Activated naive CD4-positive, alpha-beta T cell treated with anti-CD3 and anti-CD28 coated beads for 36 hours (primary cell): Measurements from ENCODE around the gene RNASEH1. TPM values are rescaled to one million over a fixed set of nuclear protein-coding genes. Genes with fewer than 3 reads are reported as not detected.

Experiments
- CTCF ChIA-PET: fragments of 350-600 bp; sonication (Branson Sonifier 250); formaldehyde crosslinking; loops from one replicate; lab custom pipeline; 2021; ENCODE audit warnings: antibody characterized with exemption; lab: Charles Lee
- DNase-seq: peaks from one replicate; pipeline ENCODE4 v3.0.0-alpha.2; 2020
- H3K27ac Mint-ChIP-seq: one replicate; pipeline ENCODE4 v1.8.0; 2021; ENCODE audit warnings: mild to moderate bottlenecking, mixed read lengths
- H3K27me3 Mint-ChIP-seq: one replicate; pipeline ENCODE4 v1.8.0; 2021; ENCODE audit warnings: low read depth, mixed read lengths
- H3K36me3 Mint-ChIP-seq: one replicate; pipeline ENCODE4 v1.8.0; 2021; ENCODE audit warnings: low read depth, mixed read lengths
- H3K4me1 Mint-ChIP-seq: one replicate; pipeline ENCODE4 v1.8.0; 2021; ENCODE audit warnings: low read depth, mixed read lengths
- H3K4me3 Mint-ChIP-seq: one replicate; pipeline ENCODE4 v1.8.0; 2021; ENCODE audit warnings: mild to moderate bottlenecking, moderate library complexity, mixed read lengths
- H3K9me3 Mint-ChIP-seq: one replicate; pipeline ENCODE4 v1.8.0; 2021; ENCODE audit warnings: mixed read lengths
- intact Hi-C: fragments of 100-400 bp; cut with micrococcal nuclease; formaldehyde crosslinking; loops from one replicate; pipeline ENCODE4 v1.15.1; 2023
- total RNA-seq, 2 experiments: library from RNA; stranded (reverse); gene quantifications; one replicate each; pipeline ENCODE4 v1.2.3, GENCODE V29; 2021

Gene RNASEH1
- 10 to 100 TPM; 23.0 to 24.0 TPM for total RNA-seq

GRCh38 chr2:3558205-3559014 is at the start of gene RNASEH1:
Gene RNASEH1 (minus strand): TSS chr2:3558333. CDS start chr2:3558260, 73 bp downstream.
- H3K9me3 Mint-ChIP-seq: no peaks in the 10 kb centered on the region
- intact Hi-C loops: loop anchor here (1.0 to 2.0 kb wide), 9 partner anchors 17 to 912 kb away; partner anchors contain the start of genes ADI1, EIPR1 and RPS7
- H3K4me3 Mint-ChIP-seq: peak within 1 kb of the TSS; percentile 84
- peaks cover 36% of the 10 kb centered on the region for H3K4me1 Mint-ChIP-seq
- peak; percentile 99 for DNase-seq
- peak within 1 kb of the TSS; percentile 90 for H3K27ac Mint-ChIP-seq
- H3K36me3 Mint-ChIP-seq: peaks cover 38% of the 10 kb centered on the region
- H3K27me3 Mint-ChIP-seq: no peaks in the 10 kb centered on the region
- CTCF ChIA-PET: interaction anchor here (0.7 to 1.4 kb wide), 4 partner anchors 17 to 144 kb away, joined by 3 to 8 read pairs (median 4); no protein-coding TSS in a partner anchor

GRCh38 chr2:3606370-3607201 is 48.5 kb upstream of the RNASEH1 start:
- Mint-ChIP-seq H3K9me3 (no peaks in the 10 kb centered on the region), H3K27ac (no peak overlapping the region), H3K4me1 (peaks cover 18% of the 10 kb centered on the region), H3K36me3 (no peaks in the 10 kb centered on the region), H3K4me3 (no peak overlapping the region), H3K27me3 (no peaks in the 10 kb centered on the region)
- CTCF ChIA-PET: no interaction called here
- DNase-seq: no peak
- intact Hi-C loops: no loop called here

GRCh38 chr2:3606028-3606369 is 47.9 kb upstream of the RNASEH1 start:
- CTCF ChIA-PET: no interaction called here
- intact Hi-C loops: no loop called here
- Mint-ChIP-seq H3K4me1 (peaks cover 18% of the 10 kb centered on the region), H3K27ac (peak overlapping the region; percentile 84), H3K27me3 (no peaks in the 10 kb centered on the region), H3K4me3 (peak overlapping the region; percentile 68), H3K9me3 (no peaks in the 10 kb centered on the region), H3K36me3 (no peaks in the 10 kb centered on the region)
- DNase-seq: no peak

DNA sequence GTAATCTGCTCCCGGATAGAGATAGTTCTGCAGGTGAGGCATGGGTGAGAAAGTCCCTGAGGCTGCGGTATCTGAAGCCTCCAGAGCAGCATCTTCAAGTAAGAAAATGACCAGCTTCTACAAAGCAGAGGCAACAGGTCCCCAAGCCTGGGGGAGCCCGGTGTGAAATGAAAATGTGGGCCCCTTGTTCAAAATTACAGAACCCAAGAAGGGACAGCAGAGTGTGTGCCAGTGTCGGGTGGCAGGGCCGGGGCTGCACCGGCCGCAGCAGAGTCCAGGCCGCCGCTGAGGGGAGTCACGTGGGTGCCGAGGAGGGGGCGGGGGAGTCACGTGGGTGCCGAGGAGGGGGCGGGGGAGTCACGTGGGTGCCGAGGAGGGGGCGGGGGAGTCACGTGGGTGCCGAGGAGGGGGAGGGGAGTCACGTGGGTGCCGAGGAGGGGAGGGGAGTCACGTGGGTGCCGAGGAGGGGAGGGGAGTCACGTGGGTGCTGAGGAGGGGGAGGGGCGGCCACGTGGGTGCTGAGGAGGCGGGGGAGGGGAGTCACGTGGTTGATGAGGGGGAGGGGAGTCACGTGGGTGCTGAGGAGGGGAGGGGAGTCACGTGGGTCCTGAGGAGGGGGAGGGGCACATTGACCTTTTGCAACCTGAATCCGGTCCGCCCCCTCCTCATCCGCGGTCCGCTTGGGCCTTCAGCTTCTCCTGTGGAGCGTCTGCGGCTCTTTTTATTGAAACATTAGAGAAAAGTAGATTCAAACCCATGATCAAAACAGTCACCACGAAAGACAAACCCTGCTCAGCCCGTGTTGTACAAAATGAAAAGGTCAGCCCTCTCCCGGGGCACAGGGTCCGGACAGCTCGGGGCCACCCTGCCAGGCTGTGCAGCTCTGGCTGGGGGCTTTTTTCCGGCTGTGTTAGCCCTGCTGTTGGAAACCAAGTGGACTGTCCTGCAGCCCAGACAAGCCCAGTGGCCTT is 47.1 kb upstream of the RNASEH1 start:
- Mint-ChIP-seq H3K9me3 (no peaks in the 10 kb centered on the region), H3K4me1 (peaks cover 18% of the 10 kb centered on the region), H3K27me3 (no peaks in the 10 kb centered on the region), H3K4me3 (peak overlapping the region; percentile 68), H3K27ac (peak overlapping the region; percentile 84), H3K36me3 (no peaks in the 10 kb centered on the region)
- peak; percentile 77 for DNase-seq
- CTCF ChIA-PET: interaction anchor here (0.7 kb wide), 2 partner anchors 93 to 690 kb away, joined by 3 read pairs; no protein-coding TSS in a partner anchor
- intact Hi-C loops: loop anchor here (1.0 to 2.0 kb wide), 3 partner anchors 30 to 86 kb away; partner anchors contain the start of genes ADI1, RNASEH1 and RPS7

DNA sequence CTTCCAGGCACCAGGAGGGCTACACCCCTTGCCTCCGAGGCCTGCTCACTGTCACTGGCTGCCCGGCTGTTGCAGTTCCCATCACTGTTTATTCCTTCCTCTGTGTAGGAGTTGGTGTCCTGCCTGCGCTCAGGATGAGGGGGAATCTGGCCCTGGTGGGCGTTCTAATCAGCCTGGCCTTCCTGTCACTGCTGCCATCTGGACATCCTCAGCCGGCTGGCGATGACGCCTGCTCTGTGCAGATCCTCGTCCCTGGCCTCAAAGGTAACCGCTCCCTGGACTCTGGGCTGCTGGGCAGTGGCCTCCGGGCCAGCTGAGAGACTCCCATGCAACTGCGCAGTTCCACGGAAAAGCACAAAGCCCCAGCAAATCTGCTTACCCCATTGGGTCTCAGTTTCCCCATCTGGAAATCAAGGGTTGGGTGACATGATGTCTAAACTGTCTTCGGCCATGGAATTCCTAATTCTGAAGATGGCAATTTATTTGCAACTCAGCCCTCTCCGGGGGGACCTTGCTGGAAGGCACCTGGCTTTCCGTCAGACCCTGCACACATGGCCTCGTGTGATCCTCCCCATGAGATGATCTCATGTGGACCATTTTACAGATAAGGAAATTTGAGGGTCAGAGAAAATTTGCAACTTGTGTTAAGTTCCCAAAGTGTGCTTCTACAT is 46.2 kb upstream of the RNASEH1 start:
- DNase-seq: no peak
- no peaks in the 10 kb centered on the region for H3K9me3 Mint-ChIP-seq
- intact Hi-C loops: loop anchor here (2.0 kb wide), 1 partner anchor 86 kb away; the partner anchor contains the start of gene ADI1
- no peaks in the 10 kb centered on the region for H3K27me3 Mint-ChIP-seq
- no peaks in the 10 kb centered on the region for H3K36me3 Mint-ChIP-seq
- CTCF ChIA-PET: interaction anchor here (0.7 kb wide), 2 partner anchors 92 to 689 kb away, joined by 3 read pairs; no protein-coding TSS in a partner anchor
- H3K27ac Mint-ChIP-seq: no peak overlapping the region
- H3K4me1 Mint-ChIP-seq: peaks cover 18% of the 10 kb centered on the region
- no peak overlapping the region for H3K4me3 Mint-ChIP-seq

- H3K27me3 Mint-ChIP-seq: no peaks in the 10 kb centered on the region
- intact Hi-C loops: loop anchor here (2.0 kb wide), 1 partner anchor 85 kb away; the partner anchor contains the start of gene ADI1
- no peaks in the 10 kb centered on the region for H3K36me3 Mint-ChIP-seq
- no peak overlapping the region for H3K27ac Mint-ChIP-seq
- CTCF ChIA-PET: no interaction called here
- H3K4me3 Mint-ChIP-seq: no peak overlapping the region
- peaks cover 13% of the 10 kb centered on the region for H3K4me1 Mint-ChIP-seq
- H3K9me3 Mint-ChIP-seq: no peaks in the 10 kb centered on the region
- no peak for DNase-seq
Measured at GRCh38 chr2:3603536-3604206, 45.5 kb upstream of the RNASEH1 start.

- intact Hi-C loops: no loop called here
- H3K36me3 Mint-ChIP-seq: no peaks in the 10 kb centered on the region
- CTCF ChIA-PET: no interaction called here
Measured at GRCh38 chr2:3602553-3603339, 44.6 kb upstream of the RNASEH1 start.

DNA sequence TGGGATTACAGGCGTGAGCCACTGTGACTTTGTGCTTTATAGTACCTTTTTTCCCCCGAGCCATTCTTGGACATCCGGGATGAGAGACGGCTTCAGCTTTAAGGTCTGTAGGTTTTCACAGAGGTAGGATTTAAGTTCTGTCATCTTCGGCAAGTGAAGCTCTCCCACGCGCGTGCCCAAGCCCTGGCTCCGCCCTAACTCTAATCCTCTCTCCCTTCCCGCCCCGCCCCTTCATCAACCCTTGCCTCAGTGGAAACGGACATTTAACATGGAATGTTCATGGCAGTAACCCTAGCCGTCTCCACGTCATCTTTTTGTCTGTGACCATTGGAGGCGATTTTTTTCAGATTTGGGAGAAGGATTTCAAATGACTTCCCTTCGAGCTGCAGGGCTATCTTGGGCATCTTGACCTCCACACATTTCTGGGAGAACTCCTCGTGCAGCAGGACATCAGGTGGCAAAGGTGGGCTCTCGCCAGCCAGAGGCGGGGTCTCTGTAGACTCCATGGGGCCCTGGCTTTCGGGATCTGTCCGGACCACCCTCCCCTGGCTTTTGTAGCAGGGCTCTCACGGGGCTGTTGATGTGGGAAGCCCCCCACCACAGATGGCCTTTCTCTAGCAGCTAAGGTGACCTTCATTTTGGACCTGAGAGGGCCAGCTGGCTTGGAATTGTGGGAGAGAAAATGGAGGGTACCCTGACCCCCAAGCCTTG is 43.6 kb upstream of the RNASEH1 start:
- Mint-ChIP-seq H3K36me3 (no peaks in the 10 kb centered on the region), H3K9me3 (no peaks in the 10 kb centered on the region), H3K27me3 (no peaks in the 10 kb centered on the region), H3K4me3 (no peak overlapping the region), H3K4me1 (peaks cover 24% of the 10 kb centered on the region), H3K27ac (no peak overlapping the region)
- no peak for DNase-seq
- CTCF ChIA-PET: no interaction called here
- intact Hi-C loops: no loop called here

More at GRCh38 chr2:3602553-3603339, 44.6 kb upstream of the RNASEH1 start:
- H3K27me3 Mint-ChIP-seq: no peaks in the 10 kb centered on the region
- H3K27ac Mint-ChIP-seq: no peak overlapping the region
- no peak overlapping the region for H3K4me3 Mint-ChIP-seq
- H3K4me1 Mint-ChIP-seq: peaks cover 14% of the 10 kb centered on the region
- no peaks in the 10 kb centered on the region for H3K9me3 Mint-ChIP-seq
- DNase-seq: no peak

GRCh38 chr2:3600256-3600855 is 42.2 kb upstream of the RNASEH1 start:
- DNase-seq: no peak
- H3K27me3 Mint-ChIP-seq: peaks cover 1% of the 10 kb centered on the region
- H3K4me1 Mint-ChIP-seq: peaks cover 29% of the 10 kb centered on the region
- intact Hi-C loops: no loop called here
- CTCF ChIA-PET: no interaction called here
- H3K27ac Mint-ChIP-seq: no peak overlapping the region
- H3K9me3 Mint-ChIP-seq: no peaks in the 10 kb centered on the region
- H3K36me3 Mint-ChIP-seq: no peaks in the 10 kb centered on the region
- no peak overlapping the region for H3K4me3 Mint-ChIP-seq
